ENCODE data around the gene ICA1L.
"Not testable (repeated sequence)": the region's sequence is repeated elsewhere in the genome, so short reads cannot be mapped to it uniquely, and the experiment has no call there.

The ICA1L gene

DNA sequence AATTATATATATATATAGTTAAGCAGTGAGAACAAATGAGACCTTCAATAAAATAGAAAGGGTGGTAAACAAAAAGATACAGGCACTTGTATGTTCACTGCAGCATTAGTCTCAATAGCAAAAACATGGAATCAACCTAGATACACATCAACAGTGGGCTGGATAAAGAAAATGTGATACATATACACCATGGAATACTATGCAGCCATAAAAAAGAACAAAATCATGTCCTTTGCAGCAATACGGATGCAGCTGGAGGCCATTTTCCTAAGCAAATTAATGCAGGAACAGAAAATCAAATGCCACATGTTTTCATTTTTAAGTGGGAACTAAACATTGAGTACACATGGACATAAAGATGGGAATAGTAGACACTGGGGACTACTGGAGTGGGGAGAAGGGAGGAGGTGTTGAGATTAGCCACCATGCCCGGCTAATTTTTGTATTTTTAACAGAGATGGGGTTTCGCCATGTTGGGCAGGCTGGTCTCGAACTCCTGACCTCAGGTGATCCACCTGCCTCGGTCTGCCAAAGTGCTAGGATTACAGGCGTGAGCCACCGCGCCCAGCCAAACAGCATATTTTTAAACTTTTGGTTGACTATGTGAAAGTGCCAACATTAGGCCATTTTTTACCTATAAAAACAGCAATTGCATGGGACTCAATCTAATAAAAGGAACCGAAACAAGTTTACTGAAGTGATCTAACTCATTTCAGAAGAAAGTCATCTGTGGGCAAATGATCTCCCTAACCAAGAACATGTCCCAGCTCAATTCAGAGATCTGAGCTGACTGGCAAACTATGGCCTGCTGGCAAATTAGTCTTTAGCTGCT, 23.7 kb downstream of the ICA1L start:
- in situ Hi-C loops (cut with HindIII; ENCODE audit: low sequenced_read_pairs) = no loop called here

DNA sequence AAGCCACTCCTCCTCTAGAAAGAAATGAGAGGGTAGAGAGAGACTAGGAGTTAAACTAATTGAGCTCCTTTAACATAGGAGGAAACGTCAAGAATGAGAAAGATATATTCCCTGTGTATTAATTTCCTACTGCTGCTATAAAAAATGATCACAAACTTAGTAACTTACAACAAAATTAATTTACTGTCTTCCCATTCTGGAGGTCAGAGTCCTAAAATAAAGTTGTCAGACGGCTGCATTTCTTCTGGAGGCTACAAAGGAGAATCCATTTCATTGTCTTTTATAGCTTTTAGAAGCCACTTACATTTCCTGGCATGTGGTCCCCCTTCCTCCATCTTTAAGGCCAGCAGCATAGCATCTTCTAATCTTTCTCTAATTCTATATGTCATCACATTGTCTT, 26.9 kb downstream of the ICA1L start:
- in situ Hi-C loops (cut with HindIII; ENCODE audit: low sequenced_read_pairs) = no loop called here

DNA sequence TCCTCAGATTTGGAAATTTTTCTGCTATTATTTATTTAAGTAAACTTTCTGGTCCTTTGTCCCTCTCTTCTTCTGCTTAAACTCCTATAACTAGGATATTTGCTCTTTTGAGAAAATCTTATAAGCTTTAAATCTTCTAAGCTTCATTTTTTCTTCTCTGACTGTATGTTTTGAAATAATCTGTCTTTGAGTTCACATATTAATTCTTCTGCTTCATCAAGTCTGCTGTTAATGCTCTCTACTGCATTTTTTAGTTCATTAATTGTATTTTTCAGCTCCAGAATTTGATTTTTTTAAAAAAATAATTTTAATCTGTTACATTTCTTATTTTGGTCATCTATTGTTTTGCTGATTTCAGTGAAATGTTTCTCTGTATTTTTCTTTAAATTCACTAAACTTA, 28.9 kb downstream of the ICA1L start:
- in situ Hi-C loops (cut with HindIII; ENCODE audit: low sequenced_read_pairs) = no loop called here

GRCh38 chr2:202841090-202841867, 30.3 kb downstream of the ICA1L start:
- in situ Hi-C loops (cut with HindIII; ENCODE audit: low sequenced_read_pairs) = no loop called here

DNA sequence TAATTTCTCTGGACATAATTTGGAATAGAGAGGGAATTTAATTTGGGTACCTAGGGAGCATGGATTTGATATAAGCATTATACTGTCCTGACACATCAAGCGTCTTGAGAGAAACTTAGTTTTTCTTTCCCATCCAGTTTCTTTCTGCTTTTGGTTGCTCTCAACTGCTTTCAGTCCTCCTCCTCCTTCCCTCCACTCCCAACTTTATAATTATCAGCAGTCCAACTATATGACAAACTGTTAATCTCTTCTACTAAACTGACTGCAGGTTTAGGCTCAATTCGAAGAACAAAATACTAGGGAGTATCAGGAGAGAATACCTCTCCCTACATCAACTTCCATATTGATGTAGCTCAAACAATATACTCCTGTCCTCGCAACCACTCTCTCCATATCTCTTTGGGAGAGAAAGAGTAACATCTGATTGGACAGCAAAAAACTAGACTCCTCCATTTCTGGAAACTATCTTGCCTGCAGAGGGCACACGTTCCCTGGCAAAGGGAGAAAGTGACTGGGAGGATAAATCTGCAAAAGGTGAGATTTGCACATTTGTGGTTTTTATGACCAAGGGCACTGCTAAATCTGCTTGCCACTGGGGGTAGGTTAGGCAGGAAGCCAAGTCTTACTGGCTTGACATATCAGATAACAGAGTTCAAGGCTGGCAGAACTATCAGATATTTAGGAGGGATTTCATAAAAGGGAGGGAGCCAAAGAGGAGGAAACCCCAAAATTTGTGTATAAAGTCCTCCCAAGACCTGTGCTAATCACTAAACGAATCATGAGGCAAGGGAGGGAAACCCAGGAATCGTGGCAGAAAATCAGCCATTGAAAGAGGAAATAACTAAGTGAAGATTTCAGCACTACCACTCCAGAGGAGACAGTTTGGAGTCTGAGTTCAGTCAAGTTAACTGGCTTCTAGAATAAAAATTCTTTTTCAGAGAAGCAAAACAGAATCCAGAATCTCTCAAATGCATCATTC, 40.0 kb downstream of the ICA1L start:
- in situ Hi-C loops (cut with HindIII; ENCODE audit: low sequenced_read_pairs) = no loop called here

DNA sequence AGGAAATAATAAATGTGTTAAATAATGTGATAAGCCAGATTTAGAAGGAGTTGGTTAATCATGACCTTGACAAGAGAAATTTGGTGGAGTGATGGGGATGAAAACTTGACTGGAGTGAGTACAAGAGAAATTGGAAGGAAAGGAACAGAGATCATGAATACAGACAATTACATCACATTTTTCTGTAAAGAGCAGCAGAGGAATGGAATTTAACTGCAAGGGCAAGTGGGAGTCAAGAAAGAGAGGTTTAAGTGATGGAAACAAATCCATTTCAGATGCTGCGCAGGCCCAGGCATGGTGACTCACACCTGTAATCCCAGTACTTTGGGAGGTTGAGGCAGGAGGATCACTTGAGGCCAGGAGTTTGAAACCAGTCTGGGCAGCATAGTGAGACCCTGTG, 46.7 kb downstream of the ICA1L start:
- in situ Hi-C loops (cut with HindIII; ENCODE audit: low sequenced_read_pairs) = no loop called here

GRCh38 chr2:202822411-202822810, 49.2 kb downstream of the ICA1L start:
- in situ Hi-C loops (cut with HindIII; ENCODE audit: low sequenced_read_pairs) = no loop called here

DNA sequence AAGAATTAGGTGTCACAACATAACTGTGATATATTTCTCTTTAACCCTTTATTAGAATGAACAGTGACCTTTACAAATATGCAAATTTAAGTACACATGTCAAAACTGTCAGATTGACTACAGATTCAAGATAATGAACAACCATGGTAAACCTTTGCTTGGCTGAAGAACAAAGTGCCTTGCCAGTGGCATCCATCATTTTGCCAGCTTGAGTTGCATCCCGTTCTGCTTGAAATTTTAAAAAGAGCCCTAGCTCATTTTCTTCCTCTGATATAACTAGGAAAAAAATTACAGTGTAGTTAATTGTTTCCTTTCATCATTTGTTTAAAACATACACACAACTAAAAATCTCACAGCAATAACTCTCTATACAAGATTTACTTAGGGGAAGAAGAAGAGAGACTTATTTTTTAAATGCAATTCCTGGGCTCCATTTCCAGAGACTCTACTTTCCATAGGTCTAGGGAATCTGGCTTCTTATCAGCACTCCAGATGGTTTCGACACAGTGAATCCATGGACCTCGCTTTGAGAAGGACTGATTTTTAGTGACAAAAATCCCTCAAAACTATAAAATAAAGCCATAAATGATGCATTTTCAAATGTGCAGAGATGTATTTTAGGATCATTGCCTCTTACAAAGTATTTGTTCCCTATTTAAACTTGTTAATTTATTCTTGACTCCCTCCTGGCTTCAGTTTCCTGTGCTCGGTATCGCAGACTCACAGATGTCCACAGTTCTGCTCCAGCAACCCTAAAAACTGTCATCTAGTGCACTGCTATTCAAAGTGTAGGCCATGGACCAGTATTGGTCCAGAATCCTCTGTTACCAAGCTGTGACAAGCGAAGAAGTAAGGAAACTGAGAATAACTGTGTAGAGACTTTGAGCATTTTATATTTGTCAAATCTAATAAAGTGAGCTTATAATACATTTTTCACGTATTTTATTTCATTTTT, 50.1 kb downstream of the ICA1L start:
- in situ Hi-C loops (cut with HindIII; ENCODE audit: low sequenced_read_pairs) = no loop called here

GRCh38 chr2:202818321-202818720, 53.2 kb downstream of the ICA1L start:
- in situ Hi-C loops (cut with HindIII; ENCODE audit: low sequenced_read_pairs) = no loop called here

- in situ Hi-C loops (cut with HindIII; ENCODE audit: low sequenced_read_pairs) = no loop called here
Measured at GRCh38 chr2:202817771-202818170, 53.8 kb downstream of the ICA1L start.

- in situ Hi-C loops (cut with HindIII; ENCODE audit: low sequenced_read_pairs) = no loop called here
Measured at GRCh38 chr2:202815548-202816360, 55.8 kb downstream of the ICA1L start.

GRCh38 chr2:202814226-202814625, 57.3 kb downstream of the ICA1L start:
- in situ Hi-C loops (cut with HindIII; ENCODE audit: low sequenced_read_pairs) = no loop called here

- in situ Hi-C loops (cut with HindIII; ENCODE audit: low sequenced_read_pairs) = no loop called here
Measured at GRCh38 chr2:202813387-202813786, 58.2 kb downstream of the ICA1L start.

DNA sequence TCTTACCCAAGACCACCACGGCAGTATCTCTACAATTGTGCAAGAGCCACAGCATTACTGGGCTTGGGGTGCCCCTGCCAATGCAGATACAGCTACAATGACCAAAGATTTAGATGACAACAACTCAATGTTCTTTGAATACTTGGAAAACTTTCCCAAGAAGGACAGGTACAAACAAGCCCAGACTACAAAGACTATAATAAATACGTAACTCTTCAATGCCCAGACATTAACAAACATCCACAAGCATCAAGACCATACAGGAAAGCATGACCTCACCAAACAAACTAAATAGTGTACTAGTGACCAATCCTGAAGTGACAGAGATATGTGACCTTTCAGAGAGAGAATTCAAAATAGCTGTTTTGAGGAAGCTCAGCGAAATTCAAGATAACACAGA, 62.8 kb downstream of the ICA1L start:
- in situ Hi-C loops (cut with HindIII; ENCODE audit: low sequenced_read_pairs) = no loop called here

- in situ Hi-C loops (cut with HindIII; ENCODE audit: low sequenced_read_pairs) = not testable (repeated sequence)
Measured at GRCh38 chr2:202807431-202808138, 64.0 kb downstream of the ICA1L start.

- in situ Hi-C loops (cut with HindIII; ENCODE audit: low sequenced_read_pairs) = not testable (repeated sequence)
Measured at GRCh38 chr2:202805911-202806310, 65.7 kb downstream of the ICA1L start.

DNA sequence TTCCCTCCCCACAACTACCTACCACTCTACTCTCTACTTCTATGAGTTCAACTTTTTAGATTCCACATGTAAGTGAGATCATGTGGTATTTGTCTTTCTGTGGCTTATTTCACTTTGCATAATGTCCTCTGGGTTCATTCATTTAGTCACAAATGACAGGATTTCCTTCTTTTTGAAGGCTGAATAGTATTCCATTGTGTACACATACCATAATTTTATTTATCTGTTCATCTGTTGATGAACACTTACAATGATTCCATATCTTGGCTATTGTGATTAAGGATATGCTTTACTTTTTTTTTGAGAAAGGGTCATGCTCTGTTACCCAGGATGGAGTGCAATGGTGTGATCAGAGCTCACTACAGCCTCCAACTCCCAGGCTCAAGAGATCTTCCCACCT, 73.6 kb downstream of the ICA1L start:
- in situ Hi-C loops (cut with HindIII; ENCODE audit: low sequenced_read_pairs) = no loop called here

DNA sequence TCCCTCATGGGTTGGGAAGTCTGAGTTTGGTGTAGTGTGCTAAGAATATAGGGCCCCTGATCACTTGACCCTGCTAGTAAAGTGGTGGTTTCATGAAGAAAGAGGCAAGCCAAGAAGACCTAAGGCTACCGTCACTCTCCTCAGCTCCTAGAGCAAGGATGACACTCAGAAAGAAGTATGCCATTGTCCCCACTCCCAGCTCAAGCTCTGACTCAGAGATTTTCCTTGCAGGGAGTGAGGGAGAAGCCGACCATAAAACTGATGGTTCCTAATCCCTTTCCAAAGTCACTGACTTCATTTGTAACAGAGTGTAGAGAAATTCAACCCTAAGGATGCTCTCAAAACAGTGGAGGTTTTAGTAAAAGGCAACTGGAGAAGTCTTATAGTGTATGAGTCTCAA, 80.9 kb downstream of the ICA1L start:
- in situ Hi-C loops (cut with HindIII; ENCODE audit: low sequenced_read_pairs) = no loop called here

Data from DLD1 (cell line).